Measurements from ENCODE around the gene FRAS1.

FRAS1 gene

GRCh38 chr4:78156520-78156919 lies 99.4 kb downstream of the FRAS1 start:
- Histone ChIP-seq H3K27me3 (no peaks in the 10 kb centered on the region), H3K4me1 (ENCODE audit: control insufficient read depth in 1 of 2, insufficient read depth in 1 of 2, low read depth in 1 of 2, low read length in 1 of 2) (no peaks in the 10 kb centered on the region), H3K27ac (no peak overlapping the region), H3K36me3 (no peaks in the 10 kb centered on the region), H3K4me3 (ENCODE audit: low read depth in 1 of 2, low read length in 1 of 2) (no peak overlapping the region), H3K9me3 (no peaks in the 10 kb centered on the region)
- TF ChIP-seq, protein P1, sequence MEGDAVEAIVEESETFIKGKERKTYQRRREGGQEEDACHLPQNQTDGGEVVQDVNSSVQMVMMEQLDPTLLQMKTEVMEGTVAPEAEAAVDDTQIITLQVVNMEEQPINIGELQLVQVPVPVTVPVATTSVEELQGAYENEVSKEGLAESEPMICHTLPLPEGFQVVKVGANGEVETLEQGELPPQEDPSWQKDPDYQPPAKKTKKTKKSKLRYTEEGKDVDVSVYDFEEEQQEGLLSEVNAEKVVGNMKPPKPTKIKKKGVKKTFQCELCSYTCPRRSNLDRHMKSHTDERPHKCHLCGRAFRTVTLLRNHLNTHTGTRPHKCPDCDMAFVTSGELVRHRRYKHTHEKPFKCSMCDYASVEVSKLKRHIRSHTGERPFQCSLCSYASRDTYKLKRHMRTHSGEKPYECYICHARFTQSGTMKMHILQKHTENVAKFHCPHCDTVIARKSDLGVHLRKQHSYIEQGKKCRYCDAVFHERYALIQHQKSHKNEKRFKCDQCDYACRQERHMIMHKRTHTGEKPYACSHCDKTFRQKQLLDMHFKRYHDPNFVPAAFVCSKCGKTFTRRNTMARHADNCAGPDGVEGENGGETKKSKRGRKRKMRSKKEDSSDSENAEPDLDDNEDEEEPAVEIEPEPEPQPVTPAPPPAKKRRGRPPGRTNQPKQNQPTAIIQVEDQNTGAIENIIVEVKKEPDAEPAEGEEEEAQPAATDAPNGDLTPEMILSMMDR (IDR thresholded peaks at IDR 0.05), result no peak

DNA sequence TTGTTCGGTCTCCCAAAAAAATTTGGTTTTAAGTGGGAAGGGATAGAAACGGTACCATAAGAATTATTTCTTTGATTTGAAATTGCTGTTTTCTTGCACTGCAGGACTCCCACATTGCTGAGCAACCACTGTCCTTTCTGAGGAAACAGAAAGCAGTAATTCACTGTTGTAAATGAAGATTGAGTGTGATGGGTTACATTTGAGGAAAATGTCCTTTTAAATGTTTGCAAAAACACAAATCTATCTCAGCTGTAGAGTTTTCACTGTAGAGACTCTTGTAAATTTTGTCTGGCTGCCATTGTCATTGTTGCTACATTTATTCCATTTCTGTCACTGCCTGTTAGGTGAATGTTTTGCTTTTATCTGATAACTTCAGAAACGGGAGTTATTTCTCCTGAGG lies 105.2 kb downstream of the FRAS1 start:
- TF ChIP-seq, protein P1 (IDR thresholded peaks at IDR 0.05), result no peak
- Histone ChIP-seq H3K36me3 (no peaks in the 10 kb centered on the region), H3K27ac (no peak overlapping the region), H3K9me3 (no peaks in the 10 kb centered on the region), H3K27me3 (no peaks in the 10 kb centered on the region), H3K4me1 (ENCODE audit: control insufficient read depth in 1 of 2, insufficient read depth in 1 of 2, low read depth in 1 of 2, low read length in 1 of 2) (no peaks in the 10 kb centered on the region), H3K4me3 (ENCODE audit: low read depth in 1 of 2, low read length in 1 of 2) (no peak overlapping the region)

DNA sequence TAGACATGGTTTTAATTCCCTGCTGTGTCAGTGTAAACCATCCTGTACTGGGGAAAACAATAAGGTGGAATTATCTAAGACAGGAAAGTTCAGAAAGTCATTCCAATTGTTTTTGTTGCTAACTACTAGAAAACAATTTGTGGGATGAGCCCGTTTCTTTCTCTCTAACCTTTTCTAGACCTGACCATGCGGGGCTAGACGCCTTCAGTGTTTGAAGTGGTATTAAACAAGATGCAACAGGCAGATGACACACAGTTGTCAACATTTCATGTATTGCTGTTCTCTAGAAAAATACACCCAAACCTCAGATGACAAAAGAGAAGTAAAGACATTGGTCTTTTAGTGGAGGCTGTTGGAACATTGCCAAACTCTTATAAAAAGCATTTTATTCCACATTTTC lies 105.7 kb downstream of the FRAS1 start:
- no peak overlapping the region for H3K27ac ChIP-seq
- H3K4me1 ChIP-seq (ENCODE audit: control insufficient read depth in 1 of 2, insufficient read depth in 1 of 2, low read depth in 1 of 2, low read length in 1 of 2), result no peaks in the 10 kb centered on the region
- no peaks in the 10 kb centered on the region for H3K36me3 ChIP-seq
- TF ChIP-seq, protein P1 (IDR thresholded peaks at IDR 0.05), result no peak
- H3K27me3 ChIP-seq, result no peaks in the 10 kb centered on the region
- no peak overlapping the region for H3K4me3 ChIP-seq (ENCODE audit: low read depth in 1 of 2, low read length in 1 of 2)
- no peaks in the 10 kb centered on the region for H3K9me3 ChIP-seq

GRCh38 chr4:78165758-78166157 lies 108.6 kb downstream of the FRAS1 start:
- Histone ChIP-seq H3K9me3 (no peaks in the 10 kb centered on the region), H3K36me3 (no peaks in the 10 kb centered on the region), H3K27me3 (no peaks in the 10 kb centered on the region), H3K27ac (no peak overlapping the region), H3K4me3 (ENCODE audit: low read depth in 1 of 2, low read length in 1 of 2) (no peak overlapping the region), H3K4me1 (ENCODE audit: control insufficient read depth in 1 of 2, insufficient read depth in 1 of 2, low read depth in 1 of 2, low read length in 1 of 2) (no peaks in the 10 kb centered on the region)
- TF ChIP-seq, protein P1 (IDR thresholded peaks at IDR 0.05), result no peak

- no peaks in the 10 kb centered on the region for H3K27me3 ChIP-seq
- no peaks in the 10 kb centered on the region for H3K9me3 ChIP-seq
- no peak overlapping the region for H3K4me3 ChIP-seq (ENCODE audit: low read depth in 1 of 2, low read length in 1 of 2)
- TF ChIP-seq, protein P1 (IDR thresholded peaks at IDR 0.05), result no peak
- H3K36me3 ChIP-seq, result no peaks in the 10 kb centered on the region
- no peak overlapping the region for H3K27ac ChIP-seq
- no peaks in the 10 kb centered on the region for H3K4me1 ChIP-seq (ENCODE audit: control insufficient read depth in 1 of 2, insufficient read depth in 1 of 2, low read depth in 1 of 2, low read length in 1 of 2)
Measured at GRCh38 chr4:78166622-78167021, 109.5 kb downstream of the FRAS1 start.

GRCh38 chr4:78167510-78167909 lies 110.4 kb downstream of the FRAS1 start:
- TF ChIP-seq, protein P1 (IDR thresholded peaks at IDR 0.05), result no peak
- H3K36me3 ChIP-seq, result no peaks in the 10 kb centered on the region
- H3K4me3 ChIP-seq (ENCODE audit: low read depth in 1 of 2, low read length in 1 of 2), result no peak overlapping the region
- no peaks in the 10 kb centered on the region for H3K4me1 ChIP-seq (ENCODE audit: control insufficient read depth in 1 of 2, insufficient read depth in 1 of 2, low read depth in 1 of 2, low read length in 1 of 2)
- no peaks in the 10 kb centered on the region for H3K27me3 ChIP-seq
- H3K27ac ChIP-seq, result no peak overlapping the region
- H3K9me3 ChIP-seq, result no peaks in the 10 kb centered on the region
